ENCODE measurements around the gene OPRL1. TPM values are rescaled to one million over a fixed set of nuclear protein-coding genes. Genes with fewer than 3 reads are reported as not detected.
A peak's percentile ranks its signal among the peaks of the same experiment; 100 is the strongest.

OPRL1 gene
- total RNA-seq, 1 experiment from 2014 or later = 1.5 TPM

DNA sequence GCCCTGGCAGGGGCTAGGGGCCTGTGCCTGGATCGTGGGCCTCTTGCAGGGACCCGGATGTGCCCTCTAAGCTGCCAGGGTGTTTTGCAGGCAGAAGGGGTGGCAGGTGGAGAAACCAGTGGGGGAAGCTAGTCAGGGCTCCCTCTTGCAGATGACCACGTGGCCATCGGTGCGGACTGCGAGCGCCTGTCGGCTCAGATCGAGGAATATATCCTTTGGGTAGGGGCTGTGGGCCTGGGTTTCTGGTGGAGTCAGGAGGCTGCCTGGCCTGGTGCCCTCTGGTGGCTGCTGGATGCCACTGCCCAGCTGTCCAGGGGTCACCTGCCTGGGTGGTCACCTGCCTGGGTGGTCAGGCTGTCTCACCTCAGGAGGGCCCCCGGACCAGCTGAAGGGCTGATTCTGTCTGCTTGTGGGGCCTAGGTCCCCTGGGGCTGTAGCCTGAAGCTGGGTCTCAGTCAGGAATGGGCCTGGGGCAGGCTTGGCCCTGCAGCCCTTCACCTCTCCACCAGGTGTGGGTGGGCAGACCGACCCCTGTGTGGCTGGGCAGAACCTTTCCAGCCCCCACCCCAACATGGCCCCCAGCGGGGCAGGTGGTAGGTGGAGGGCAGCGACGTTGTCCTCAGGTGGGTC is 10.2 kb upstream of the OPRL1 start:
- Histone ChIP-seq H3K9me2 (ENCODE audit: insufficient read depth) (no peaks in the 10 kb centered on the region), H3K4me1 (replicated peaks; ENCODE audit: insufficient read depth) (peaks cover 29% of the 10 kb centered on the region), H3F3A (ENCODE audit: insufficient read depth, low read depth) (peaks cover 14% of the 10 kb centered on the region; the same call in 1 of the 2 replicates), H3K79me2 (ENCODE audit: low read depth) (peaks cover 2% of the 10 kb centered on the region; the same call in 1 of the 2 replicates), H3K36me3 (ENCODE audit: low read depth) (no peaks in the 10 kb centered on the region), H3K27me3 (ENCODE audit: insufficient read depth, low read depth) (no peaks in the 10 kb centered on the region), H2AFZ (no peak overlapping the region), H3K27ac (no peak overlapping the region), H3K4me2 (no peak overlapping the region), H3K9me3 (ENCODE audit: insufficient read depth, low read depth) (no peaks in the 10 kb centered on the region), H3K4me3 (no peak overlapping the region), H4K20me1 (ENCODE audit: insufficient read depth) (peaks cover 11% of the 10 kb centered on the region)
- CTCF ChIA-PET = interaction anchor here (0.7 to 1.6 kb wide), 3 partner anchors 13 to 31 kb away, joined by 3 to 8 read pairs (median 3); no protein-coding TSS in a partner anchor
- POLR2A ChIA-PET (ENCODE audit: unreplicated experiment) = no interaction called here
- intact Hi-C loops (cut with micrococcal nuclease; ENCODE audit: unreplicated experiment) = loop anchor here (10.0 kb wide), 1 partner anchor 205 kb away; the partner anchor contains the start of genes ABHD16B and TPD52L2
- DNase-seq = peak in 1 of 2 experiments; percentile 61
- BruUV-seq (replicated peaks) = no TSS peak
- no peak for TF ChIP-seq EZH2 (IDR thresholded peaks at IDR 0.05; ENCODE audit: low read depth)
- TF ChIP-seq, protein P1, sequence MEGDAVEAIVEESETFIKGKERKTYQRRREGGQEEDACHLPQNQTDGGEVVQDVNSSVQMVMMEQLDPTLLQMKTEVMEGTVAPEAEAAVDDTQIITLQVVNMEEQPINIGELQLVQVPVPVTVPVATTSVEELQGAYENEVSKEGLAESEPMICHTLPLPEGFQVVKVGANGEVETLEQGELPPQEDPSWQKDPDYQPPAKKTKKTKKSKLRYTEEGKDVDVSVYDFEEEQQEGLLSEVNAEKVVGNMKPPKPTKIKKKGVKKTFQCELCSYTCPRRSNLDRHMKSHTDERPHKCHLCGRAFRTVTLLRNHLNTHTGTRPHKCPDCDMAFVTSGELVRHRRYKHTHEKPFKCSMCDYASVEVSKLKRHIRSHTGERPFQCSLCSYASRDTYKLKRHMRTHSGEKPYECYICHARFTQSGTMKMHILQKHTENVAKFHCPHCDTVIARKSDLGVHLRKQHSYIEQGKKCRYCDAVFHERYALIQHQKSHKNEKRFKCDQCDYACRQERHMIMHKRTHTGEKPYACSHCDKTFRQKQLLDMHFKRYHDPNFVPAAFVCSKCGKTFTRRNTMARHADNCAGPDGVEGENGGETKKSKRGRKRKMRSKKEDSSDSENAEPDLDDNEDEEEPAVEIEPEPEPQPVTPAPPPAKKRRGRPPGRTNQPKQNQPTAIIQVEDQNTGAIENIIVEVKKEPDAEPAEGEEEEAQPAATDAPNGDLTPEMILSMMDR (conservative IDR thresholded peaks at IDR 0.05) = peak; percentile 92

DNA sequence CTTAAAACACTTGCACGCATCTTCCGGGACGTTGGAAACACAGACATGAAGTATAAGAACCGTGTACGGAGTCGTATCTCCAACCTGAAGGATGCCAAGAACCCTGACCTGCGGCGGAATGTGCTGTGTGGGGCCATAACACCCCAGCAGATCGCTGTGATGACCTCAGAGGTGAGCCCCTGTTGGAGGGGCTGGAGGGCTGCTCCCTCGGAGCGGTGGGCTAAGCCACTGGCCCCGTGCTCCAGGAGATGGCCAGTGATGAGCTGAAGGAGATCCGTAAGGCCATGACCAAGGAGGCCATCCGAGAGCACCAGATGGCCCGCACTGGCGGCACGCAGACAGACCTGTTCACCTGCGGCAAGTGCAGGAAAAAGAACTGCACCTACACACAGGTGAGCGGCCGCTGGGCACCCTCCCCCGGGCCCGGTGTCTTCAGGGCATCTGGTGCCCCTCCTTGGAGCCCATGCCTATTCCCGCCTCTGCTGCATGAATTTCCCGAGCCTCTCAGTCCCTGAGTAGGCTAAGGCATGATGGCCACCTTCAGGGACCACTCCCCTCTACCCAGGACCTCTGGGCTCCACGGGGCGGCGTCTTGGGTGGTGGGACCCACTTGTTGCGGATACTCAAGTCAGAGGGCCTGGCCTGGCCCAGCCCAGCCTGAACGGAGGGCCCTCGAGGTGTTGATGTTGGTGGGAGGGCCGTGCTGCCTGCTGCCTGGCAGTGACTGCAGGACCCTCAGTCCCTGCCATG is 9.5 kb upstream of the OPRL1 start:
- H3K4me3 ChIP-seq = no peak overlapping the region
- intact Hi-C loops (cut with micrococcal nuclease; ENCODE audit: unreplicated experiment) = no loop called here
- H3K9me3 ChIP-seq (ENCODE audit: insufficient read depth, low read depth) = no peaks in the 10 kb centered on the region
- ChIA-PET POLR2A (ENCODE audit: unreplicated experiment) (no interaction called here), CTCF (interaction anchor here (1.3 to 1.6 kb wide), 2 partner anchors 12 to 32 kb away, joined by 3 to 8 read pairs; no protein-coding TSS in a partner anchor)
- peaks cover 11% of the 10 kb centered on the region for H4K20me1 ChIP-seq (ENCODE audit: insufficient read depth)
- H3K79me2 ChIP-seq (ENCODE audit: low read depth) = no peaks in the 10 kb centered on the region
- no peak for DNase-seq
- TF ChIP-seq, protein P1 (conservative IDR thresholded peaks at IDR 0.05) = no peak
- TF ChIP-seq EZH2 (IDR thresholded peaks at IDR 0.05; ENCODE audit: low read depth) = no peak
- peaks cover 14% of the 10 kb centered on the region; the same call in 1 of the 2 replicates for H3F3A ChIP-seq (ENCODE audit: insufficient read depth, low read depth)
- H3K9me2 ChIP-seq (ENCODE audit: insufficient read depth) = no peaks in the 10 kb centered on the region
- no peaks in the 10 kb centered on the region for H3K27me3 ChIP-seq (ENCODE audit: insufficient read depth, low read depth)
- BruUV-seq (replicated peaks) = no TSS peak
- H3K4me2 ChIP-seq = no peak overlapping the region
- H3K36me3 ChIP-seq (ENCODE audit: low read depth) = no peaks in the 10 kb centered on the region
- no peak overlapping the region for H2AFZ ChIP-seq
- peaks cover 22% of the 10 kb centered on the region for H3K4me1 ChIP-seq (replicated peaks; ENCODE audit: insufficient read depth)
- no peak overlapping the region for H3K27ac ChIP-seq

DNA sequence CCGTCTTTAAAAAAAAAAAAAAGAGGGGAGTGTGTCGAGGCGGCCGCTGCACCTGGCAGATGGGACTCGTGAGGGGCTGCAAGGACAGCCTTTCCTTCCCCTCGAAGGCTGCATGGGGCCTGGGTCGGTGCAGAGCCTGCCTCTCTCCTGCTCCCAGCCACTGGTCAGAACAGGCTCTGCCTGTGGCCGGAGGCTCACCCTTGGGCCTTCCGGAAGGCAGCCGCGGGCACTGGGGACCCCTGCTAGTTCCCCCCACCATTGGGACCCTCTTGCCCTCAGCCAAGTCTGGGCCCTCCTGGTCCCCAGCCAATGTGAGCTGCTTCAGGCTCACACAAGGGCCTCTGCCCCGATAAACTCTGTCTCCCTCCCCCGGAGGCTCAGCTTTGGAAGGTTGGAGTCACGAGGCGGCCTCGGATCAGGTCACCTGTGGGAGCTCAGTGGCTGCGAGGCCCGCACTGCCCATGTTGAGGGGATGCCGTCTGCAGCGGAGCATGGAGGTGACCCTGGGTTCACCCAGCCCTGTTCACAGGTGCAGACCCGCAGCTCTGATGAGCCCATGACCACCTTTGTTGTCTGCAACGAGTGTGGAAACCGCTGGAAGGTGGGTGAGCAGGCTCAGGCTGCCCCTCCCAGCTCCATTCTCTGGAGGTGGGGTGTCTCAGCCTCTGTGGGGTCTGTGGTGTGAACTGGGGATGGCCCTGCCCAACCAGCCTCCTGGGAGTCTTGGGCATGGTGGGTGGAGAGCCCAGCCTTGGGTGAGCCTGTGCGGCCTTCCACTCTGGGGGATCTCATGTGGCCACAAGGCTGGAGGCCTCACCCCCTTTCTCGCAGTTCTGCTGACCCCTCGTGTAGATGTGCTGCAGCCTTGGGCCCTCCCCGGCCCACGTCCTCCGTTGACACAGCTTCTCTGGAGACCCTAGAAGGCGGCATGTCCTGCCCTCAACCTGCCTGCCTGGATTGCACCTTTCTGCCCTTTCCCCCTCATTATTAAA is 8.2 kb upstream of the OPRL1 start:
- ChIA-PET POLR2A (ENCODE audit: unreplicated experiment) (interaction anchor here (0.8 kb wide), 1 partner anchor 114 kb away, joined by 6 read pairs; no protein-coding TSS in a partner anchor), CTCF (no interaction called here)
- H3K4me1 ChIP-seq (replicated peaks; ENCODE audit: insufficient read depth) = peaks cover 10% of the 10 kb centered on the region
- no peak overlapping the region for H2AFZ ChIP-seq
- H3K79me2 ChIP-seq (ENCODE audit: low read depth) = no peaks in the 10 kb centered on the region
- no peaks in the 10 kb centered on the region for H3K9me3 ChIP-seq (ENCODE audit: insufficient read depth, low read depth)
- DNase-seq = no peak
- H4K20me1 ChIP-seq (ENCODE audit: insufficient read depth) = peaks cover 6% of the 10 kb centered on the region
- H3K27me3 ChIP-seq (ENCODE audit: insufficient read depth, low read depth) = no peaks in the 10 kb centered on the region
- BruUV-seq (replicated peaks) = no TSS peak
- H3K36me3 ChIP-seq (ENCODE audit: low read depth) = no peaks in the 10 kb centered on the region
- H3K4me3 ChIP-seq = no peak overlapping the region
- H3K27ac ChIP-seq = no peak overlapping the region
- H3K4me2 ChIP-seq = no peak overlapping the region
- intact Hi-C loops (cut with micrococcal nuclease; ENCODE audit: unreplicated experiment) = no loop called here
- no peak for TF ChIP-seq EZH2 (IDR thresholded peaks at IDR 0.05; ENCODE audit: low read depth)
- TF ChIP-seq, protein P1 (conservative IDR thresholded peaks at IDR 0.05) = no peak
- H3F3A ChIP-seq (ENCODE audit: insufficient read depth, low read depth) = peaks cover 9% of the 10 kb centered on the region; the same call in 1 of the 2 replicates
- no peaks in the 10 kb centered on the region for H3K9me2 ChIP-seq (ENCODE audit: insufficient read depth)

Measured in PC-9 (cell line).